GM12873 (cell line): Measurements from ENCODE around the gene SPAG7.
A peak's percentile ranks its signal among the peaks of the same experiment; 100 is the strongest.

ENCODE experiments used
- TF ChIP-seq, protein P1 (sequence below): IDR thresholded peaks from 2 replicates; pipeline ENCODE4 v1.5.1; 2012; ENCODE audit warnings: low read depth, mild to moderate bottlenecking, moderate library complexity, low read length, control low read depth; ENCODE audit not compliant: insufficient read depth; ENCODE audit errors: missing control alignments

The SPAG7 gene

GRCh38 chr17:4986951-4987766, 19.5 kb upstream of the SPAG7 start, which contains the start of gene CAMTA2:
TSS of gene CAMTA2 (minus strand) at chr17:4987675. CDS start at chr17:4986222, 1,453 bp downstream.
- TF ChIP-seq, protein P1, sequence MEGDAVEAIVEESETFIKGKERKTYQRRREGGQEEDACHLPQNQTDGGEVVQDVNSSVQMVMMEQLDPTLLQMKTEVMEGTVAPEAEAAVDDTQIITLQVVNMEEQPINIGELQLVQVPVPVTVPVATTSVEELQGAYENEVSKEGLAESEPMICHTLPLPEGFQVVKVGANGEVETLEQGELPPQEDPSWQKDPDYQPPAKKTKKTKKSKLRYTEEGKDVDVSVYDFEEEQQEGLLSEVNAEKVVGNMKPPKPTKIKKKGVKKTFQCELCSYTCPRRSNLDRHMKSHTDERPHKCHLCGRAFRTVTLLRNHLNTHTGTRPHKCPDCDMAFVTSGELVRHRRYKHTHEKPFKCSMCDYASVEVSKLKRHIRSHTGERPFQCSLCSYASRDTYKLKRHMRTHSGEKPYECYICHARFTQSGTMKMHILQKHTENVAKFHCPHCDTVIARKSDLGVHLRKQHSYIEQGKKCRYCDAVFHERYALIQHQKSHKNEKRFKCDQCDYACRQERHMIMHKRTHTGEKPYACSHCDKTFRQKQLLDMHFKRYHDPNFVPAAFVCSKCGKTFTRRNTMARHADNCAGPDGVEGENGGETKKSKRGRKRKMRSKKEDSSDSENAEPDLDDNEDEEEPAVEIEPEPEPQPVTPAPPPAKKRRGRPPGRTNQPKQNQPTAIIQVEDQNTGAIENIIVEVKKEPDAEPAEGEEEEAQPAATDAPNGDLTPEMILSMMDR, result peak; percentile 71

- TF ChIP-seq, protein P1, result no peak
These were observed 18.8 kb upstream of the SPAG7 start for GRCh38 chr17:4986403-4986802.

- TF ChIP-seq, protein P1, result no peak
These were observed 14.7 kb upstream of the SPAG7 start for GRCh38 chr17:4982305-4982704.

DNA sequence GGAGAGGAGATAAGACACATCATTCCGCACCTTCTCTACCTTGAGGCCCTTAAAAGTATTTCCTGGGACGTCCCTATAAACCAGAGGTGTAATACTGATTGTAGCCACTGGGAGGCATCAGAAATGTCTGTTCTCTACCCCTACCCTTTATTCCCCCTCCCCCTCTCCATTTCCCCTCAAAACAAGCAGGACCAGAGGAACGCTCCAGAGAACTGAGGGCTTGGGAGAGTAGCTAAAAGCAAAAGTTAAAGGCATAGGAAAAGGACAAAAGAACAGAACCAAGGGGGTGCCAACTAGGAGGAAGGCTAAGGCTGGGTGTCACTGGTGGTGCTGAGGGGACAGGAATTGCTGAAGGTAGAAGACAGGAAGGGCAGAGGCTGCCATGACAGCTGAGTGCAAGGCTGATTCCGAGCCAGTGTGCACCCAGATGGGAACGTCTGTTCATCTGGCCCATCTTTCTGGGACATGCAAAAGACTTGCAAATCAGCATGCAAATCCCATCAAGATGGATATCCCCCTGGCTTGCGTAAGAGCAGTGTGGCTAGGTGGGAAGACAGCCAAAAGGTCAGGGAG, 13.1 kb upstream of the SPAG7 start:
- TF ChIP-seq, protein P1, result peak; percentile 80

GRCh38 chr17:4978726-4979125, 11.1 kb upstream of the SPAG7 start:
- TF ChIP-seq, protein P1, result no peak

GRCh38 chr17:4974115-4974670, 6.6 kb upstream of the SPAG7 start:
- TF ChIP-seq, protein P1, result no peak

- TF ChIP-seq, protein P1, result no peak
These were observed 5.9 kb upstream of the SPAG7 start for GRCh38 chr17:4973256-4974114.
